ENCODE data around the gene PRSS12.
A peak's percentile ranks its signal among the peaks of the same experiment; 100 is the strongest.

The PRSS12 gene

DNA sequence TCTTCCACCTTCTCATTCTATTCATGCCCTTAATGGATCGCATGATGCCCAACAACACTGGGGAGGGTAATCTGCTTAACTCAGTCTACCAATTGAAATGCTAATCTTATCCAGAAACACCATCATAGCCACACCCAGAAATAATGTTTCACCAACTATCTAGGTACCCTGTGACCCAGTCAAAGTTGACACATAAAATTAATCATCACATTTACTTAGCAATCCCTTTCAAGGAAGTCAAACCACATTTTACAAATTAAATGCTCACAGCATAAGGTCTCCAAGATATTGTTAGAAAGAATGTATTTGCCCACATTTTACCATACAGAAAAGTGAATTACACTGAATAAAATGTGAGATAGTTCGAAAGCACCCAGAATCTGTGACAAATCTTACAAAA lies 92.5 kb downstream of the PRSS12 start:
- ATAC-seq: no peak

GRCh38 chr4:118259111-118259510 lies 93.7 kb downstream of the PRSS12 start:
- no peak for TF ChIP-seq TCF4 (CRISPR knock-in tag; IDR thresholded peaks at IDR 0.05; ENCODE audit: borderline replicate concordance)
- no peak for TF ChIP-seq SNAI2 (CRISPR knock-in tag; IDR thresholded peaks at IDR 0.05)
- no peak for TF ChIP-seq PATZ1 (CRISPR knock-in tag; IDR thresholded peaks at IDR 0.05; ENCODE audit: borderline replicate concordance)
- no peak for TF ChIP-seq OSR1 (CRISPR knock-in tag; IDR thresholded peaks at IDR 0.05)
- TF ChIP-seq ESRRG (CRISPR knock-in tag; IDR thresholded peaks at IDR 0.05): no peak
- no peak for TF ChIP-seq POU6F1 (CRISPR knock-in tag; IDR thresholded peaks at IDR 0.05; ENCODE audit: borderline replicate concordance, low read depth)
- no peak for TF ChIP-seq RARB (CRISPR knock-in tag; IDR thresholded peaks at IDR 0.05)
- no peak for TF ChIP-seq ZNF70 (CRISPR knock-in tag; IDR thresholded peaks at IDR 0.05)
- no peak for TF ChIP-seq ZFP30 (CRISPR knock-in tag; IDR thresholded peaks at IDR 0.05)
- no peak for TF ChIP-seq ZNF8 (CRISPR knock-in tag; IDR thresholded peaks at IDR 0.05)
- no peak for TF ChIP-seq GLIS3 (CRISPR knock-in tag; IDR thresholded peaks at IDR 0.05)
- no peak for ATAC-seq

More for the DNA sequence above, 92.5 kb downstream of the PRSS12 start:
- no peak for TF ChIP-seq ZNF70 (CRISPR knock-in tag; IDR thresholded peaks at IDR 0.05)
- no peak for TF ChIP-seq POU6F1 (CRISPR knock-in tag; IDR thresholded peaks at IDR 0.05; ENCODE audit: borderline replicate concordance, low read depth)
- no peak for TF ChIP-seq ZFP3 (CRISPR knock-in tag; IDR thresholded peaks at IDR 0.05)
- no peak for TF ChIP-seq GLIS3 (CRISPR knock-in tag; IDR thresholded peaks at IDR 0.05)
- TF ChIP-seq PPARA (CRISPR knock-in tag; IDR thresholded peaks at IDR 0.05; ENCODE audit: borderline replicate concordance): no peak
- no peak for TF ChIP-seq ZFP30 (CRISPR knock-in tag; IDR thresholded peaks at IDR 0.05)
- no peak for TF ChIP-seq CSRNP3 (CRISPR knock-in tag; IDR thresholded peaks at IDR 0.05)

DNA sequence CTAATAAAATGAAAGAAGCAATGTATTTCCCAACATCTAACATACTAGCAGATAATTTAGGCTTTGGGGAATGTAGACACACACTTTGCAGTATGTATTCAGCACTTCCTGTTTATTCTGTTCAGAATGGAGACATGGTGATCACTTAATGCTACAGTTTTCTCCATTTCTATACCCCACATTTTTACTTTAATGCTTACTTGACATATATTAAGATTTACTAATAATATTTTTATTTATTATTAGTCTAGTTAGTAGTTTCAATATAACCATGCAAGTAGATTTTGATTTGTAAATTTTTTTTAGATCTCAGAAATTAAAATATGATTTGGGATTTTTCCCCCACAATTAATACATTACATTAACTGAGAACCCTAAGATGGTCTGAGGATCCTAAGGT lies 98.4 kb downstream of the PRSS12 start:
- ATAC-seq: no peak
- no peak for TF ChIP-seq GLIS3 (CRISPR knock-in tag; IDR thresholded peaks at IDR 0.05)
- TF ChIP-seq BACH2 (CRISPR knock-in tag; IDR thresholded peaks at IDR 0.05; ENCODE audit: borderline replicate concordance): no peak
- TF ChIP-seq TCF4 (CRISPR knock-in tag; IDR thresholded peaks at IDR 0.05; ENCODE audit: borderline replicate concordance): no peak
- TF ChIP-seq TOX (CRISPR knock-in tag; IDR thresholded peaks at IDR 0.05; ENCODE audit: borderline replicate concordance): no peak
- TF ChIP-seq CSRNP3 (CRISPR knock-in tag; IDR thresholded peaks at IDR 0.05): no peak
- TF ChIP-seq SNAI2 (CRISPR knock-in tag; IDR thresholded peaks at IDR 0.05): no peak
- no peak for TF ChIP-seq ISL1 (CRISPR knock-in tag; IDR thresholded peaks at IDR 0.05)
- no peak for TF ChIP-seq ZC3H10 (CRISPR knock-in tag; IDR thresholded peaks at IDR 0.05)
- no peak for TF ChIP-seq ESRRG (CRISPR knock-in tag; IDR thresholded peaks at IDR 0.05)
- TF ChIP-seq POU6F1 (CRISPR knock-in tag; IDR thresholded peaks at IDR 0.05; ENCODE audit: borderline replicate concordance, low read depth): no peak

- ATAC-seq: no peak
- TF ChIP-seq BACH2 (CRISPR knock-in tag; IDR thresholded peaks at IDR 0.05; ENCODE audit: borderline replicate concordance) (no peak), TCF4 (CRISPR knock-in tag; IDR thresholded peaks at IDR 0.05; ENCODE audit: borderline replicate concordance) (no peak), ZNF8 (CRISPR knock-in tag; IDR thresholded peaks at IDR 0.05) (peak; percentile 97)
Observed at GRCh38 chr4:118249890-118250289, 102.9 kb downstream of the PRSS12 start.
